ENCODE results near the gene CDON.

Gene CDON

GRCh38 chr11:126061707-126062678, 673 bp downstream of the CDON start:
- H2BK12ac ChIP-seq (ENCODE audit: low read length), result no peak overlapping the region
- no peak overlapping the region for H4K12ac ChIP-seq (ENCODE audit: low read depth, low read length)
- no peaks in the 10 kb centered on the region for H3K9me3 ChIP-seq (ENCODE audit: insufficient read depth, low read depth, low read length)
- H2AFZ ChIP-seq (ENCODE audit: insufficient read depth, low read length, poor library complexity), result peak overlapping the region; percentile 61
- H3K4me3 ChIP-seq (ENCODE audit: low read depth, low read length), result peak overlapping the region; percentile 96
- DNase-seq, result peak; percentile 25 to 54
- H3K4me2 ChIP-seq (ENCODE audit: low read length), result peak overlapping the region; percentile 83
- H4K8ac ChIP-seq (ENCODE audit: low read depth, low read length), result peak overlapping the region; percentile 73
- no CpG with 5 or more reads among the region's 57 CpGs for WGBS (ENCODE audit: extremely low coverage, insufficient coverage, insufficient read length)
- H3K18ac ChIP-seq (ENCODE audit: low read length), result peak overlapping the region; percentile 45
- peak overlapping the region; percentile 76 for H2AK5ac ChIP-seq (ENCODE audit: low read length)
- H3K23ac ChIP-seq (ENCODE audit: low read length), result no peak overlapping the region
- peak overlapping the region; percentile 50 for H2BK120ac ChIP-seq (ENCODE audit: insufficient read depth, low read length, poor library complexity)
- H2BK5ac ChIP-seq (ENCODE audit: low read depth, low read length, poor library complexity), result peak overlapping the region; percentile 71
- peaks cover 10% of the 10 kb centered on the region for H3K79me2 ChIP-seq (ENCODE audit: control insufficient read depth, insufficient read depth, low read length, poor library complexity)
- no peaks in the 10 kb centered on the region for H3K36me3 ChIP-seq (ENCODE audit: control insufficient read depth in 1 of 2, insufficient read depth in 2 of 2, low read length in 2 of 2)
- H3K27ac ChIP-seq (ENCODE audit: low read depth, low read length), result peak overlapping the region; percentile 75
- peak overlapping the region; percentile 81 for H3K9ac ChIP-seq (ENCODE audit: low read length)
- peak overlapping the region; percentile 60 for H4K91ac ChIP-seq (ENCODE audit: low read depth, low read length)
- peak overlapping the region; percentile 74 for H3K14ac ChIP-seq (ENCODE audit: low read length)
- H3K4ac ChIP-seq (ENCODE audit: low read depth, low read length), result peak overlapping the region; percentile 99
- H3K79me1 ChIP-seq (ENCODE audit: low read length), result peaks cover 9% of the 10 kb centered on the region
- no peaks in the 10 kb centered on the region for H3K27me3 ChIP-seq (ENCODE audit: insufficient read depth, low read length)
- H3K4me1 ChIP-seq (ENCODE audit: control insufficient read depth in 1 of 2, insufficient read depth in 2 of 2, low read length in 2 of 2), result peaks cover 2 to 4% of the 10 kb centered on the region in 2 experiments

- Histone ChIP-seq H4K12ac (ENCODE audit: low read depth, low read length) (no peak overlapping the region), H3K36me3 (ENCODE audit: control insufficient read depth in 1 of 2, insufficient read depth in 2 of 2, low read length in 2 of 2) (no peaks in the 10 kb centered on the region), H2AFZ (ENCODE audit: insufficient read depth, low read length, poor library complexity) (no peak overlapping the region), H2AK5ac (ENCODE audit: low read length) (no peak overlapping the region), H3K14ac (ENCODE audit: low read length) (no peak overlapping the region), H2BK5ac (ENCODE audit: low read depth, low read length, poor library complexity) (no peak overlapping the region), H3K18ac (ENCODE audit: low read length) (no peak overlapping the region), H3K4ac (ENCODE audit: low read depth, low read length) (peak overlapping the region; percentile 70), H3K27ac (ENCODE audit: low read depth, low read length) (no peak overlapping the region), H4K8ac (ENCODE audit: low read depth, low read length) (no peak overlapping the region), H3K4me1 (ENCODE audit: control insufficient read depth in 1 of 2, insufficient read depth in 2 of 2, low read length in 2 of 2) (peaks cover 2 to 4% of the 10 kb centered on the region in 2 experiments), H2BK120ac (ENCODE audit: insufficient read depth, low read length, poor library complexity) (no peak overlapping the region), H3K79me1 (ENCODE audit: low read length) (peaks cover 9% of the 10 kb centered on the region), H3K4me2 (ENCODE audit: low read length) (peak overlapping the region; percentile 83), H3K23ac (ENCODE audit: low read length) (no peak overlapping the region), H3K9me3 (ENCODE audit: insufficient read depth, low read depth, low read length) (no peaks in the 10 kb centered on the region), H3K27me3 (ENCODE audit: insufficient read depth, low read length) (no peaks in the 10 kb centered on the region), H3K79me2 (ENCODE audit: control insufficient read depth, insufficient read depth, low read length, poor library complexity) (peaks cover 10% of the 10 kb centered on the region), H4K91ac (ENCODE audit: low read depth, low read length) (no peak overlapping the region), H2BK12ac (ENCODE audit: low read length) (no peak overlapping the region), H3K9ac (ENCODE audit: low read length) (no peak overlapping the region), H3K4me3 (ENCODE audit: low read depth, low read length) (no peak overlapping the region)
- no CpG with 5 or more reads among the region's 2 CpGs for WGBS (ENCODE audit: extremely low coverage, insufficient coverage, insufficient read length)
- DNase-seq, result no peak
Measured at GRCh38 chr11:126060757-126061171, 1.9 kb downstream of the CDON start.

GRCh38 chr11:126059238-126059781, 3.4 kb downstream of the CDON start:
- no peak overlapping the region for H4K8ac ChIP-seq (ENCODE audit: low read depth, low read length)
- H3K4me1 ChIP-seq (ENCODE audit: control insufficient read depth in 1 of 2, insufficient read depth in 2 of 2, low read length in 2 of 2), result peaks cover 2 to 4% of the 10 kb centered on the region in 2 experiments
- no peak for DNase-seq
- peaks cover 12% of the 10 kb centered on the region for H3K79me2 ChIP-seq (ENCODE audit: control insufficient read depth, insufficient read depth, low read length, poor library complexity)
- peak overlapping the region; percentile 56 for H3K4me2 ChIP-seq (ENCODE audit: low read length)
- H3K23ac ChIP-seq (ENCODE audit: low read length), result no peak overlapping the region
- no peak overlapping the region for H2BK12ac ChIP-seq (ENCODE audit: low read length)
- H3K18ac ChIP-seq (ENCODE audit: low read length), result no peak overlapping the region
- WGBS (ENCODE audit: extremely low coverage, insufficient coverage, insufficient read length), result no CpG with 5 or more reads among the region's 10 CpGs
- H3K79me1 ChIP-seq (ENCODE audit: low read length), result peaks cover 9% of the 10 kb centered on the region
- H3K9ac ChIP-seq (ENCODE audit: low read length), result no peak overlapping the region
- H2AFZ ChIP-seq (ENCODE audit: insufficient read depth, low read length, poor library complexity), result no peak overlapping the region
- H3K9me3 ChIP-seq (ENCODE audit: insufficient read depth, low read depth, low read length), result no peaks in the 10 kb centered on the region
- H3K27ac ChIP-seq (ENCODE audit: low read depth, low read length), result peak overlapping the region; percentile 65
- peak overlapping the region; percentile 38 for H2BK120ac ChIP-seq (ENCODE audit: insufficient read depth, low read length, poor library complexity)
- no peak overlapping the region for H4K91ac ChIP-seq (ENCODE audit: low read depth, low read length)
- H2BK5ac ChIP-seq (ENCODE audit: low read depth, low read length, poor library complexity), result peak overlapping the region; percentile 29
- H3K36me3 ChIP-seq (ENCODE audit: control insufficient read depth in 1 of 2, insufficient read depth in 2 of 2, low read length in 2 of 2), result peaks cover 0 to 5% of the 10 kb centered on the region in 2 experiments
- no peak overlapping the region for H3K4me3 ChIP-seq (ENCODE audit: low read depth, low read length)
- H3K14ac ChIP-seq (ENCODE audit: low read length), result no peak overlapping the region
- no peak overlapping the region for H2AK5ac ChIP-seq (ENCODE audit: low read length)
- no peak overlapping the region for H4K12ac ChIP-seq (ENCODE audit: low read depth, low read length)
- H3K4ac ChIP-seq (ENCODE audit: low read depth, low read length), result peak overlapping the region; percentile 35
- no peaks in the 10 kb centered on the region for H3K27me3 ChIP-seq (ENCODE audit: insufficient read depth, low read length)

- H3K4me1 ChIP-seq (ENCODE audit: control insufficient read depth in 1 of 2, insufficient read depth in 2 of 2, low read length in 2 of 2), result peaks cover 2 to 4% of the 10 kb centered on the region in 2 experiments
- H3K79me2 ChIP-seq (ENCODE audit: control insufficient read depth, insufficient read depth, low read length, poor library complexity), result peaks cover 12% of the 10 kb centered on the region
- no peak overlapping the region for H4K12ac ChIP-seq (ENCODE audit: low read depth, low read length)
- H3K4me3 ChIP-seq (ENCODE audit: low read depth, low read length), result no peak overlapping the region
- H4K91ac ChIP-seq (ENCODE audit: low read depth, low read length), result no peak overlapping the region
- peak overlapping the region; percentile 73 for H3K4me2 ChIP-seq (ENCODE audit: low read length)
- peaks cover 9% of the 10 kb centered on the region for H3K79me1 ChIP-seq (ENCODE audit: low read length)
- no peak overlapping the region for H2BK120ac ChIP-seq (ENCODE audit: insufficient read depth, low read length, poor library complexity)
- H3K9me3 ChIP-seq (ENCODE audit: insufficient read depth, low read depth, low read length), result no peaks in the 10 kb centered on the region
- H3K9ac ChIP-seq (ENCODE audit: low read length), result no peak overlapping the region
- no peaks in the 10 kb centered on the region for H3K27me3 ChIP-seq (ENCODE audit: insufficient read depth, low read length)
- no peak overlapping the region for H2BK5ac ChIP-seq (ENCODE audit: low read depth, low read length, poor library complexity)
- no peak for DNase-seq
- H3K36me3 ChIP-seq (ENCODE audit: control insufficient read depth in 1 of 2, insufficient read depth in 2 of 2, low read length in 2 of 2), result peaks cover 0 to 5% of the 10 kb centered on the region in 2 experiments
- H3K27ac ChIP-seq (ENCODE audit: low read depth, low read length), result no peak overlapping the region
- H3K14ac ChIP-seq (ENCODE audit: low read length), result no peak overlapping the region
- H3K4ac ChIP-seq (ENCODE audit: low read depth, low read length), result no peak overlapping the region
- no CpG with 5 or more reads among the region's 6 CpGs for WGBS (ENCODE audit: extremely low coverage, insufficient coverage, insufficient read length)
- H4K8ac ChIP-seq (ENCODE audit: low read depth, low read length), result no peak overlapping the region
- no peak overlapping the region for H2BK12ac ChIP-seq (ENCODE audit: low read length)
- no peak overlapping the region for H2AFZ ChIP-seq (ENCODE audit: insufficient read depth, low read length, poor library complexity)
- no peak overlapping the region for H3K18ac ChIP-seq (ENCODE audit: low read length)
- no peak overlapping the region for H3K23ac ChIP-seq (ENCODE audit: low read length)
- H2AK5ac ChIP-seq (ENCODE audit: low read length), result no peak overlapping the region
Measured at GRCh38 chr11:126058105-126058874, 4.4 kb downstream of the CDON start.
